ENCODE data around the gene GALK1. TPM values are rescaled to one million over a fixed set of nuclear protein-coding genes. Genes with fewer than 3 reads are reported as not detected.
A peak's percentile ranks its signal among the peaks of the same experiment; 100 is the strongest.

The GALK1 gene
- total and polyA plus RNA-seq, 9 of the 15 experiments (the other 6 are each of a cell fraction or from before 2014, with no cell fraction given): 0.45 to 51.6 (median 17.4) TPM

DNA sequence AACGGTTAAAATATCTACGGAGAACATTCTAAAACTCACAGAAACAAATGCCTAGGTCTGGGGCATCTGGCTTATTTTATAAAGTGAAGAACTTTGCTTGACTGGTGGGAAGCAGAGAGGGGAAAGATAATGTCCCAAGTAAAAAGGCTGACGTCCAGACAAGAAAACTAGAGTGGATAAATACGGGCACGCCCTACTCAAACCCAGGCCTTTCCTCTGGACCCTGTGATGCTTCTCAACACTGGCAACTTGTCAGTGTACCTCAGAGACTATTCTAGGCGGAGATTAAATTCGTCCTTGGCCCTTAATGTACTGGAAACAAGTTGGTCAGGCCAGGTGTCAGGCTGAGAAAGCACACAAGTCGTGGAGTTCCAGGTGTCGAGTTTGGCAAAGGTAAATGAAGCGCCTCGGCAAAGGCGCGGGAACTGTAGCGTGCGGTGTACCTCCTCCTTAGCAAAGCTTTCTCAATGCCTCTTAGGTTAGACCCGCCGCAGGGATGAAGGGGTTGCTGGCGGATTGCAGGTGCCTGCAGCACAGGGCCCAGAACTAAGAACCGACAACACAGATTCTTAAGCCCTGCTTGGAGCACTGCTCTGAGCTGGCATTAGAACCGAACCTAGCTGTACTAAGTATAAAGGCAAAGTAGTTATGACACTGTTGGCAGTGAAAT lies 18.9 kb upstream of the GALK1 start (continued):
- TF ChIP-seq, protein P1, sequence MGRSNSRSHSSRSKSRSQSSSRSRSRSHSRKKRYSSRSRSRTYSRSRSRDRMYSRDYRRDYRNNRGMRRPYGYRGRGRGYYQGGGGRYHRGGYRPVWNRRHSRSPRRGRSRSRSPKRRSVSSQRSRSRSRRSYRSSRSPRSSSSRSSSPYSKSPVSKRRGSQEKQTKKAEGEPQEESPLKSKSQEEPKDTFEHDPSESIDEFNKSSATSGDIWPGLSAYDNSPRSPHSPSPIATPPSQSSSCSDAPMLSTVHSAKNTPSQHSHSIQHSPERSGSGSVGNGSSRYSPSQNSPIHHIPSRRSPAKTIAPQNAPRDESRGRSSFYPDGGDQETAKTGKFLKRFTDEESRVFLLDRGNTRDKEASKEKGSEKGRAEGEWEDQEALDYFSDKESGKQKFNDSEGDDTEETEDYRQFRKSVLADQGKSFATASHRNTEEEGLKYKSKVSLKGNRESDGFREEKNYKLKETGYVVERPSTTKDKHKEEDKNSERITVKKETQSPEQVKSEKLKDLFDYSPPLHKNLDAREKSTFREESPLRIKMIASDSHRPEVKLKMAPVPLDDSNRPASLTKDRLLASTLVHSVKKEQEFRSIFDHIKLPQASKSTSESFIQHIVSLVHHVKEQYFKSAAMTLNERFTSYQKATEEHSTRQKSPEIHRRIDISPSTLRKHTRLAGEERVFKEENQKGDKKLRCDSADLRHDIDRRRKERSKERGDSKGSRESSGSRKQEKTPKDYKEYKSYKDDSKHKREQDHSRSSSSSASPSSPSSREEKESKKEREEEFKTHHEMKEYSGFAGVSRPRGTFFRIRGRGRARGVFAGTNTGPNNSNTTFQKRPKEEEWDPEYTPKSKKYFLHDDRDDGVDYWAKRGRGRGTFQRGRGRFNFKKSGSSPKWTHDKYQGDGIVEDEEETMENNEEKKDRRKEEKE (IDR thresholded peaks at IDR 0.05; ENCODE audit: borderline replicate concordance in 1 of 2, control insufficient read depth in 1 of 2, low read depth in 2 of 2, low read length in 1 of 2): no peak
- TF ChIP-seq JUND (IDR thresholded peaks at IDR 0.05; ENCODE audit: borderline replicate concordance, low read depth, low read length) (no peak), JUND (tag; IDR thresholded peaks at IDR 0.05; ENCODE audit: borderline replicate concordance, low read depth, low read length) (no peak), NR2C2 (CRISPR knock-in tag; IDR thresholded peaks at IDR 0.05) (no peak), NR2C2 (tag; IDR thresholded peaks at IDR 0.05) (0 out of 2 replicates have a peak, but pooled peaks have one; percentile 3), CREM (IDR thresholded peaks at IDR 0.05; ENCODE audit: low read depth) (no peak), RHOXF2B (CRISPR knock-in tag; conservative IDR thresholded peaks at IDR 0.05) (peak; percentile 53; the same call in 1 of the 2 replicates), U2AF1 (optimal IDR thresholded peaks at IDR 0.05; ENCODE audit: low read depth, low read length) (no peak), SMARCA4 (IDR thresholded peaks at IDR 0.05) (0 out of 2 replicates have a peak, but pooled peaks have one; percentile 12), ZEB2 (IDR thresholded peaks at IDR 0.05) (no peak), ZC3H8 (IDR thresholded peaks at IDR 0.05) (0 out of 2 replicates have a peak, but pooled peaks have one; percentile 47), ZKSCAN8 (CRISPR knock-in tag; IDR thresholded peaks at IDR 0.05) (no peak), RBM25 (IDR thresholded peaks at IDR 0.05; ENCODE audit: low read depth, low read length, severe bottlenecking) (no peak), NR2C1 (IDR thresholded peaks at IDR 0.05) (no peak), NR2C1 (tag; IDR thresholded peaks at IDR 0.05) (no peak), CHD2 (IDR thresholded peaks at IDR 0.05; ENCODE audit: low read depth, low read length) (no peak), NFXL1 (CRISPR knock-in tag; IDR thresholded peaks at IDR 0.05) (no peak), RUNX1 (IDR thresholded peaks at IDR 0.05; ENCODE audit: low read depth) (no peak), HDGF (IDR thresholded peaks at IDR 0.05) (peak; percentile 81), MYC (IDR thresholded peaks at IDR 0.05; ENCODE audit: low read depth, low read length) (no peak), MYC (CRISPR knock-in tag; IDR thresholded peaks at IDR 0.05; ENCODE audit: borderline replicate concordance, low read depth) (0 out of 2 replicates have a peak, but pooled peaks have one; percentile 27), NUFIP1 (IDR thresholded peaks at IDR 0.05; ENCODE audit: partially characterized antibody) (no peak), ZNF263 (CRISPR knock-in tag; IDR thresholded peaks at IDR 0.05; ENCODE audit: borderline replicate concordance) (no peak), NKRF (IDR thresholded peaks at IDR 0.05; ENCODE audit: borderline replicate concordance) (no peak)
- TF ChIP-seq, protein P2, sequence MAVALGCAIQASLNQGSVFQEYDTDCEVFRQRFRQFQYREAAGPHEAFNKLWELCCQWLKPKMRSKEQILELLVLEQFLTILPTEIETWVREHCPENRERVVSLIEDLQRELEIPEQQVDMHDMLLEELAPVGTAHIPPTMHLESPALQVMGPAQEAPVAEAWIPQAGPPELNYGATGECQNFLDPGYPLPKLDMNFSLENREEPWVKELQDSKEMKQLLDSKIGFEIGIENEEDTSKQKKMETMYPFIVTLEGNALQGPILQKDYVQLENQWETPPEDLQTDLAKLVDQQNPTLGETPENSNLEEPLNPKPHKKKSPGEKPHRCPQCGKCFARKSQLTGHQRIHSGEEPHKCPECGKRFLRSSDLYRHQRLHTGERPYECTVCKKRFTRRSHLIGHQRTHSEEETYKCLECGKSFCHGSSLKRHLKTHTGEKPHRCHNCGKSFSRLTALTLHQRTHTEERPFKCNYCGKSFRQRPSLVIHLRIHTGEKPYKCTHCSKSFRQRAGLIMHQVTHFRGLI (CRISPR knock-in tag; IDR thresholded peaks at IDR 0.05): no peak

All from K562 (cell line).